ENCODE data around the gene LINGO1.

Gene LINGO1

DNA sequence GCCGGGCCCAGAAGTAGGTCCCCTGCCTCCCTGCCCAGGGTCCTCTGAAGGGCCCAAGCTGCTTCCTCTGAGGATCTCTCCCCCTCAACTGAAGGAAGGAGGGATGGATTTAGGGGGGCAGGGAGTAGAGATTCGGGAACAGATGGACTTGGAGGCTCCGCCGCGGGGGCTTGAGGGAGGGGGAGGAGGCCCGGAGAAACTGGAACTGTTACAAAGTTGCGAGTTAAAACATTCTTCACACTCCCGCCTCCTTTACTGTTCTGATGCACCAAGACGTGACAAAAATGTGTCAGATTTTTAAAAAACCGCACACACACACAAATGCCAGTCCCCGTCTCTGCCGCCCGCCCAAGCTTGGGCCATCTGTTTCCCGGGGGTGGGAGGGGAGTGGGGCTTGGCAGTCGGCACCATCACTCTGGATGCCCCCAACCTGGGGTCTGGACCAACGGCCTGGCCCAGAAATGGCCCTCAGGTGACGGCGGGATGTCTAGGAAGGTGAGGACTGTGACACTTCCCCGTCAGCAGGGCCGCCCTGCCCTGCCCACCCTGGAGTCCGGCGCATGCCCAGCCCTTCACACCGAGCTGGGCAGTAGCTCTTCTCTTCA is 25.0 kb upstream of the LINGO1 start:
- no peak for DNase-seq (ENCODE audit: low spot score)

DNA sequence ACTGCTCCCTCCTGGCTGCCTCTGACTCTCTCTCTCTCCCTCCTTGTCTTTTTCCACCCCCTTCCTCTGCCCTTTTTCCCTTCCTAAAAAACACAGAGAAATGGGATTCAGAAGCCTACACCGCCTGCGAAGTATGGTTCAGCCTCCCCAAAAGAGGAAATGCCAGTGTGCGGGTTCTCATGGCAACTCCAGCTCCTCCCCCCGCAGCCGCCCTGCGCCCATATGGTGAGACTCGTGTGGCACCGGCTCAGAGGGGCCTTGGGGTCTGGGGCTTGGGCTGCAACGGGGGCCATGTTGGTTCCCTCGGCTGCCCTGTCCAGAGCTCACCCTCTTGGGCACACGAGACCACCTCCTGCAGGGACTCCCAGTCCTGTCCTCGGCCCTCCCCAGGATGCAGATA is 23.6 kb upstream of the LINGO1 start:
- no peak for DNase-seq (ENCODE audit: low spot score)

DNA sequence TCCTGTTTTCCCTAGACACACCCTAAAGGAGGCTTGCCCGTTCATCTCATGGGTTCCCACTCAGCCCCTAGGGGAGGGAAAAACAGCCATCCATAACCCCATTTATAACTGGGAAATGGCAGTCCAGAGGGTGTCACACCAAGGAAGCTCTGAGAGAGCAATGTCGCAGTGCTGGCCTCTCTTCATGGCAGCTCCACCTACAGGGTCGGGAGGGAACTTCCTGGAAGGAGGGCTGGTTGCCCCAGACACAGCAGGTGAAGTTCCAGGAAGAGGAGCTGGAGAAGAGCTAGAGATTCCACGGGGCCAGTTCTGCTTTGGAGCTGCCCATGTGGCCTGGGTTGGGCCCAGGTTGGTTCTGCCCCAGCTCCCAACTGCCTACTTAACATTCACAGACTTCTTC is 22.3 kb upstream of the LINGO1 start:
- DNase-seq (ENCODE audit: low spot score) = no peak

DNA sequence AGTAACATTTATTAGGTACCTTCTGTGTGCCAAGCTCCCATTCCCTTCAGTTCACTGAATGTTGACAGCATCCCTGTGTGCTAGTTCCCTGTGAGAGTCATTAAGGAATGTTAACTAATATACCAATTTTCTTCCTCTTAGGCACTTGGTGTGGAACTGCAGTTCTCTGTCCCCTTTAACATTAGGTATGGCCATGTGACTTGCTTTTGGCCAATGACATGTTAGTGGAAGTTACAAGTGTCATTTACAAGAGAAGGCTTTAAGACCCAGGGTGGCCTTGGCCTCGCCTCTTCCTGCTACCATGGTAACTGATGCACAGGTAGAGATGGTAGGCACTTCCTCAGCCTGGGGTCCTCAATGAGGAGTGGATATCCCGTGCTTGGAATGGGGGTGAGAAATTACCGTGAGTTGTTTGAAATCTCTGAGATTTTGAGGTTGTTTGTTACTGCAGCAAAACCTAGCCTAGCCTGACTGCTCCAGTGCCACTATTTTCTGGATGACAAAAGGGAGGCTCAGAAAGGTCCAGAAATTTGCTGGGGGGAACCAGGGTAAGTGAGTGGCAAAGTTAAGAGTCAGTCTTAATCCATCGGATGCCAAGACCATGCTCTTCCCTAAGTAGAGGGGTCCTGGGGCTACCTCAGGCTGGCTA is 21.2 kb upstream of the LINGO1 start:
- DNase-seq (ENCODE audit: low spot score) = no peak

DNA sequence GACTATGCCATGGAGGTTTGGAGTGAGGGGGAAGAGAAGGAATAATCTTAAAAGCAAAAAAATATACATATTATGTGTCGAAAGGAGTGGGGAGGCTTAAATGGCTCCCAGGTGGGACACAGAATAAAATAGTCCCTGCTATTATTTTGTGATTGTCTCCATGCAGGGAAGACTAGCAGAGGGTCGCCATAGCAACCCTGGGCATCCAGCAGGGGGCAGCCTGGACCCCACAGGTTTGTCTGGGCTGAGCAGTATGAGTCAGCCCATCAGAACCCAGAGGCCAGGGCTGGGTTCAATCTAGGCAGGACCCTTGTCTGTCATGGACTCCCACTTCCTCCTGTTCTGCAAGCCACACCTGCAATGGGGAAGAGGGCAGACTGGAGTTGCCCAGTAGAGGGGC is 17.6 kb upstream of the LINGO1 start:
- DNase-seq (ENCODE audit: low spot score) = no peak

DNA sequence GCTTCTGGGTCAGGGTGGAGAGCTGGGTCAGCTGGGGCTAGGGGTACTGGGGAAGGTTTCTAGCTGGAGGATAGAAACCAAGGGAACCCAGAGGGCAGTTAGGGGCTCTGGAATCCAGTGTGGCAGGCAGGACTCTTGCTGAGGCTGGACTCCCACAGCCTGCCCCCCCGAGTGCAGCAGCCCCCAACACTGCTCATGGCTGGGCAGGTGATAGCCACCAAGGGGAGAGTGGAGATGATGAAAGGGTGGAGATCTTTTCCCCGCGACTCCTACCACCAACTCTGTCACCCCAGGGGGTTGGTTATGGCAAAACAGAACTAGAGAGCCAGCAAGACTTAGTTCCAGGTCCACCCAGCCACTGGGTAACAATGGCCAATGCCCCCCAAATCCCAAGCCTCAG is 16.9 kb upstream of the LINGO1 start:
- no peak for DNase-seq (ENCODE audit: low spot score)

DNA sequence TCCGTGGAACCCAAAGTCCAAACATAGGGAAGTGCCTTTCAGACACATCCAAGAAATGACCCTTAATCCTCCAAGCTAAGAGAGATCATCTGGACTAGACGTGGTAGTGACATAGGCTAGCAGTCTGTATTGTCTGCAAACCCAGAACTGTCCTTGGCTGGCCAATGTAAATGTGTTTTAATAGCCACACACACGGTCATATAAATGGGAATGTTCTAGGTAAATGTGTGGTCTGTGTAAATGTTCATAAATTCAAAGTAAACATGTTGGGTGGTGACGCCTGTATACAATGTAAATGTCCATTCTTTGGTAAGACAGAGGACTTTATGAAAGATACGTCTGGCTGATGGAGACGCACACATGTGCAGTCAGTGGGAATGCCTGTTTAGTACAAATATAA is 16.3 kb upstream of the LINGO1 start:
- DNase-seq (ENCODE audit: low spot score) = no peak

DNA sequence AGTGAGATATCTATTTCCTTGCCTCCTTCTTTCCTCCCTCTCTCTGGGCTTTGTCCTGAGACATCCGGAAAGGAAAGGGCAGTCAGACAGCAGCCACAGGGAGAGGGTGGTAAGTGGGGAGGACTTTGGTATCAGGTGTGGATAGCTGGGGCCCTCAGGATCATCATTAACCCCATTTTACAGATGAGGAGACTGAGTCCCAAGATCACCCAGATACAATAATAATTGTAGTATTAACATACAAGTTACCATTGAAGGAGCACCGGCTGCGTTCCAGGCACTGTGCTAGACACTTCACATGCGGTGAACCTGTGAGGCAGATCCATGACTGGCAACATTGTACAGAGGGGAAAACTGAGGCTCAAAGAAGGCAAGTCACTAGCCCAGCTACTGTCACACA is 15.2 kb upstream of the LINGO1 start:
- DNase-seq (ENCODE audit: low spot score) = no peak

DNA sequence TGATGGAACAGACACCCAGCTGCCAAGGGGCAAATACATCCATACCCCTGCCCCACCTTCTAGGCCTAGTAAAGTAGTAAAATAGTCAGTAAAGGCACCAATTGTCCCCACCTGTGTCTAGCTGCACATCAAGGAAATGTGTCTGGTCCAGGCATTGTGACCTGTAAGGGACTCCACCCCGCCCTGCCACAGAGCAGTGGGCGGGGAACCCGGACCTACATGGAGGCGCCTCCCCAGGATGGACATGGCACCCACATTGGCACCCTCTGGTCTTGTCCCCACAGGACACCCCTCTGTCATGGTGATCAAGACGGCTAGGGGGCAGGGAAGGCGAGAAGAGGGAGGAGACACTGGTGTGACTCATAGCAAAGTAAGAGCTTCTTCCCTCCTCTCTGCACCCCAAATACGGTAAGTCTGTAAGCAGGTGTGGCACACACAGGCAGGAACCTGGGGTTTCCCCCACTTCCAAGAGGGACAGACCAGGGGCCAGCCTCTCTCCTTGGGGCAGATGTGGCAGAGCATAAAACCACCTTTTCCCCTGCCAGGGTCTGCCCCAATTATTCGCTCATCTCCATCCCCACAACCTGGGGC is 13.5 kb upstream of the LINGO1 start:
- DNase-seq (ENCODE audit: low spot score) = no peak

DNA sequence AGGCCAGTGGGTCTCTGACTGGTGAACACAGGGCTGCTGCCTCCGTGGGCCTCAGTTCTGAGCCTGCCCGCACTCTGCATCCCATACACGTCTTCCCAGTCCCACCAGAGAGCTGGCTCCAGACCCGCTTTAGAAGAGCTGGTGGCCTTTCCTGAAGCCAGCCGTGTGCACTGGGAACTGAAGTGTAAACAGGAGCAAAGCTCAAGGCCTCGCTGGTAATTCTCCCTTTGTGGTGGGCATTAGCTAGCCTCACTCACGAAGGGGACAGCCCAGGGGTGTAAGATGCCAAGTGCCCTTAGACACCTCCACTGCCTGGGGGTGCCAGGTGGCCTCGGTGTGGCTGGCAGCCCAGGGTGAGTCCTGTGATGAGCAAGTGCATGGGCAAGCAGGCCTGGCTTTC is 12.9 kb upstream of the LINGO1 start:
- no peak for DNase-seq (ENCODE audit: low spot score)

DNA sequence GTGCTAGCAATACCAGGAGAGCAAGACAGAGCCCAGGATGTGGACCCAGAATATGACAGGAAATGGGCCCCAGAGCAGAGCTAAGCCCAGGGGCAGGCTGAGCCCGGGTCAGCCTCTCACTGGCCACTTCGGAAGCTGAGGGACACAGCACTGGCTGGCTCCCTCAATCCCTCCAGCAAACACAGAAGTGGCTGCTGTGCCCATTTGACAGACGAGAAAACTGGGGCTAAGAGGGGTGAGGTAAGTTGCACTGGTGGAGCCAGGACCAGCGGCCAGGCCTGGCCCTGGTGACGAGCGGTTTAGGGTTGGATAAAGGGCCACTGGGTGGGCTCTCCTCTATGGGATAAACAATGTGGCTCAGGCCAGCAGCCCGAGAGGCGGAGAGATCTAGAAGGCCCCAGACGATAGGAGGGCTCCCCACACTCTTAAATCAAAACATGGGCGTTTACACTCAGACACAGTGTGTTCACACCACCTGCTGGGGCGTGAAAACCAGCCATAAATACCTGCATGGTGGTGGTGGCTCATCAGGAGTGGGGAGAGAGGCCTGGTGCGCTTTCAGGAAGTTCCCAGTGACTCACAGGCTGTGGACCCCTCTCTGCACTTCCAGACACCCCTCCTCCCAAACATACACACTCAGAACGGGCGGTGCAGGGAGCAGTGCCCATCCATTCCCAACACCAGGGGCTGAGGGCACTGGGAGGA is 12.0 kb upstream of the LINGO1 start:
- no peak for DNase-seq (ENCODE audit: low spot score)

DNA sequence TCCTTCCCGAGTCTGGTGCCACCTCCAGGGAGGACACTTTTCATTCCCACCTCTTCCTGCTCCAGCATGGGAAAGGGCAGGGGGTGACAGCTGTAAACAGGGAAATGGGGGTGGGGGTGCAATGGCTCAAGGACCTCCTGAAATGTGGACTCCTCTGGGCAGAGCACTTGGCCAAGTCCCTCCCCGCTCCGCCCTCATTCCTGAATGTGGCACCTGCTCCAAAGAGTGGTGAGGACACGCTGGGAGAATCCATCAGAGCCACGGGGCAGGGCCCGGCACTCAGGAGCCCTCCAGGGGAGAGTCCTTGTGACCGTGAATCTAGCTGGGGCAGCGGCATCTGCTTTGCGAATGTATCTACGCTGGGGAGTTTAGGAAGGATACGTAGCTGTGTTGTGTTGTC is 11.1 kb upstream of the LINGO1 start:
- DNase-seq (ENCODE audit: low spot score) = no peak

DNA sequence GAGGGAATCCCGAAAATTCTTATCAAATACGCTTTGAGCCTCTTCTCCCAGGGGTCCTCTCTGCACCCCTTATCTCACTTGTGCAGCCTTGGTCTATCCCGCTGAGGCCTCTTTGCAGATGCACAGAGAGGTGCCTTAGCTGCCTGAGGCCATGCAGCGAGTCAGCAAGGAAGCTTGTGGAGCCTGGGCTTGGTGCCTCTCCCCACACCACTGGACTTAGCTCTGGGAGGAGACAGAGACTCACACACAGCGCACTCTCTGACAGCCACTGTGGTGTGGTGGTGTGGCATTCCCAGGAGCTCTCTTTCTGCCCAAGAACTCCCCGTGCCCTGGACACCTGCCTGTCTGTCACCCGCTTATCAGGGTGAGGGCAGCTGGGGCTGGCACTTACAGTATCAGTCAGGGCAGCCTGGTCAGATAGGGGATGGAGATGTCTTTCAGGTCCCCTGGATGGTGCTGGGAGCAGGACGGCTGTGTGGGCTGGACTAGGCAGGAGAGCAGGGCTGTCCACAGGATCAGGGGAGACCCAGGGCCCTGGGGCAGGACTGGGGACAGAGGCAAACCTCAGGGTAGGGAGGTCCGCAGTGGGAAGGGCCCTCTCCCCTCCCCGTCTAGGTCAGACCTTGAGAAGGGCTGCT is 10.2 kb upstream of the LINGO1 start:
- DNase-seq (ENCODE audit: low spot score) = no peak

DNA sequence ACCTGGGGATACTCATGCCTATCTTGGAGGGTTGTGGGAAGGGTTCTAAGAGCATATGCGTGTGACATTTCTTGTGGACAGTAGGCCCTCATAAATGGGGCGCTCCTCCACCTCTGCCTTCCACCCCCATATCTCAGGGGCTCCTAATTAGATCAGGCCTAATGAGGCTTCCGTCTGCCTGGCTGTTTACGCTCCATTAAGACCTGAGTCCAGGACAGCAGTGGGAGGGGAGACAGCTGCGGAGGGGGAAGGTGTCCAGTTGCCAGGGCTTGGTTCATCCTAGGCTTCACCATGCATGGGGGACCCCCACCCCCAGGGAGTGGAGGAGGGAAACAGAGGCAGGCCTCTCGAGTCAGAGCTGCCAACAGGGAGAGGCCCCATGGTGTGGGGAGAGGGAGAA is 9.3 kb upstream of the LINGO1 start:
- DNase-seq (ENCODE audit: low spot score) = no peak

DNA sequence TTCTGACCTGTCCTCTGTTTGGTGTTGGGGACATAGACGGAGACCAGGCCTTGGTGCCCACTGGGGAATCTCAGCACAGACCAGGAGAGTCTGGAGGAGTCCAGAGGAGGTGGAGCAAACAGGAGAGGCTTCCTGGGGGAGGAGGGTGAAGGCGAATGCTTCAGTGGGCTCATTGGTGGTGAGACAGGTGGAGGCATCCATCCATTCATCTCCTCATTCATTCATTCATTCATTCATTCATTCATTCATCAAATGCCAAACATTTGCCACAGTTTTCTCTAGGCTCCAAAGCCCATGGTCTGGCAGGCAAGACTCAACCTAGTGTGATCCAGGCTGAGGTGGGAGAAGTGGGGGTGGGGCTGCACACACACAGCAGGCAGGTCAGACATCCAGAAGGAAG is 7.9 kb upstream of the LINGO1 start:
- no peak for DNase-seq (ENCODE audit: low spot score)

DNA sequence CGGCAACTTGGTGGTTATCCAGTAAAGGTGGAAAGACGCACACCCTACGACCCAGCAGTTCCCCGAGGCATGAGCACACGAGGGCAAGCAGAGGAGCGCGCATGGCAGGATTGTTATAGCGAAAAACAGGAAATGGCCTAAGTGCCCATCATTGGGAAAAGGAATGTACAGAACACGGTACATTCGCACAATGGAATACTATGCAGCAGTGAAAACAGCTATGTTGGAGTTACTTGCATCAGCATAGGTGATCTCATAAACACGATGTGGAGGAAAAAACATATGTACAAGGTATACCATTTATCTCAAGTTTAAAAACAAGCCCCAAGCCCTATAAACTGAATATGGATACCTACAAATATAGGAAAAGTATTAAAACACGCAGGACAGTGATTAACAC is 6.7 kb upstream of the LINGO1 start:
- no peak for DNase-seq (ENCODE audit: low spot score)

DNA sequence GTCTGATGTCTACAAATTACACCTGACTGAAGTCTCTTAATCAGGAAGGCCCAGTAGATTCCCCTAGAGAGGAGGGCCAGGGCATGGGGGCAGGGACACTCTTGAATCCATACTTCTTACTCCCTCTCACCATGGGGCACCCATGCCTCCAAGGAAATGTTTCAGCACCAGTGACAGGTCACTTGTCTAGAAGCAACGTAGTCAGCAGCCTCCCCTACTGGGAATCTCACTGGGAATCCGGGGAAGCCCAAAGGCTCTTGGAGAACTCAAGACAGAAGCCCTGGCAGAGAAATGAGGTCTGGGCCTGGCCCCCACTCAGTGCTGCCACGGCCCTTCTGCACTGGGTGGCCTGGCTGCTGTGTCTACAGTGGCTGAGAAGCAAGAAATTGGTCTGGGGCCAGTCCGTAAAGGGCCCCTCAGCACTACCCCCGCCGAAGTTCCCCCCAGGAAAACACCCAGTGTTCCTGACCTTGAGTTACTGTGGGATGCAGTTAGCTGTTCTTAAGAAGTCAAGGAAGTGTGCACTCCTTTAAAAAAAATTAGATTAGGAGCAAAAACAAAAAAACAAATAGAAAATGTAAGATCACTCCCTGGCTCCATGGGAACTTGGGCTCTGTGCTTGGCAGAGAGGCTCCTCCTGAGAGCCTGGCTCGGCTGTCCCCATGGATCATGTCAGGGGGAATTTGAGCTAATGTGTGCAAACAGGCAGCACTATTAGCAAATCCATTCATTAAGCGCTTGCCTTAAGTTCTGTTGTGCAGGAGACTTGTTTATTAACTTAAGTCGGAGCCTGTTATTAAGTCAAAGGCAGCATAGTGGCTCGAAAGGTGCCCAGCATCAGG is 5.4 kb upstream of the LINGO1 start:
- DNase-seq (ENCODE audit: low spot score) = no peak

DNA sequence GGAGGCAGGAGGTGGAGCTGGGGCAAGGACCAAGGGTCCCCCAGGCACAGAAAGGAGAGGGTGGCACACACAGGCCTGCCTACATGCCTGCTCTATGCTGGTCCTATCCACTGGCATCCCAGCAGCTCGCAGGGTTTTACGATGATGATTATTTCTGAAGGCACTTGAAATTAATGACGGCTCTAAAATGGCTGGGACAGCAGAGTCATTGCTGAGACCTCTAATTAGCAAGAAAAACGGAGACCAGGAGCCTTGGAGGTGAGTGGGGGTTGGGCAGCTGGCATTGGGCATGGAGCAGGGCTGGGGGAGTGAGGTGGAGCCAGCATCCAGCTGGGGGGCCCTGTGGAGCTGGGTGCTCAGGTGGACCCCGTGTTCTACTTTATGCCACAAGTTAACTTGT is 3.5 kb upstream of the LINGO1 start:
- DNase-seq (ENCODE audit: low spot score) = no peak

DNA sequence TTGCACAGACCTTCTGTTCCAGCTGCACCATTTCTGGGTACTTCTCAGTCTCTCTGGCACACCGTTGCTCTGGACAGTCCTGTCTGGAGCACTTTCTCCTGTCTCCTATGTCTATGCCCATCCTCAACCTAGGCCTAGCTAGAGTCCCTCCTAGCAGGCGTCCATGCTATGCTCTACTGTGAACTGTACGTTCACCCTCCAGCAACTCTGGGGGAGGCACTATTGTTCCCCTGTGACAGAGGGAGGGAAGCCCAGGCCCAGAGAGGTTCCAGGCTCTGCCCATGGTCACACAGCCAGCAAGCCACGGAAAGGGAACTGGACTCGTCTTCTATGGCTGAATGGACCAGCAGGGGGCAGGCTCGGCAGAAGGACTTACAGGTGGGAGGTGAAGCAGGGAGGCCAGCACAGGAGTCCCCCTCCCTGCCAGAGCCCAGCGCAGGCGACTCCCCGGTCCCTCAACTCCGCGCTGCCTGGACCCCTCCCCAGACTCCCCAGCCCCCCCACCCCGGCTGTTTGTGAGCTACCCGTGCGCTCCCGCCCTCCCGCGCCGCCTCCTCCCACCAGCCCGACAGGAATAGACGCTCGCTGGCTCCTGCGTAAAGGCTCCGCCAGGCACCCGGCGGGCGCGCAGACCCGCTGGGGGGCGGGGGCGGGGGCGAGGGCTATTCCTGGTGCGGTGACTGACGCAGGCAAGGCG is 1.7 kb upstream of the LINGO1 start:
- peak; percentile 48 for DNase-seq (ENCODE audit: low spot score)

DNA sequence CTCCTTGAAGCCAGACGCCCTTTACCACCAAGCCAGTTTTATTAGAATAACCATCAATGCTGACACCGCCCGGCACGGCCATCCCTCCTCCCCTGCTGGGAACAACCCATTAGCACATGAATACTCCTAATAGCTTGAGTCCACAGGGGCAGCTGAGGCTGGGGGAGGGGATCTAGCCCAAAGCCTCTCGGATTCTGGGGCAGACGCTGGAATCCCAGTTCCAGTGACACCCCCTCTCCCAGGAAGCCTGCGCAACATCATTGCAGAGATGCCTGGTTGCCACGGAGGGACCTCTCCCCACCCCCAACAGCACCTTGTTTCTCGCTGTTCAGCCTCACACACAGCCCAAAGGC is 1.2 kb upstream of the LINGO1 start:
- DNase-seq (ENCODE audit: low spot score) = no peak

DNA sequence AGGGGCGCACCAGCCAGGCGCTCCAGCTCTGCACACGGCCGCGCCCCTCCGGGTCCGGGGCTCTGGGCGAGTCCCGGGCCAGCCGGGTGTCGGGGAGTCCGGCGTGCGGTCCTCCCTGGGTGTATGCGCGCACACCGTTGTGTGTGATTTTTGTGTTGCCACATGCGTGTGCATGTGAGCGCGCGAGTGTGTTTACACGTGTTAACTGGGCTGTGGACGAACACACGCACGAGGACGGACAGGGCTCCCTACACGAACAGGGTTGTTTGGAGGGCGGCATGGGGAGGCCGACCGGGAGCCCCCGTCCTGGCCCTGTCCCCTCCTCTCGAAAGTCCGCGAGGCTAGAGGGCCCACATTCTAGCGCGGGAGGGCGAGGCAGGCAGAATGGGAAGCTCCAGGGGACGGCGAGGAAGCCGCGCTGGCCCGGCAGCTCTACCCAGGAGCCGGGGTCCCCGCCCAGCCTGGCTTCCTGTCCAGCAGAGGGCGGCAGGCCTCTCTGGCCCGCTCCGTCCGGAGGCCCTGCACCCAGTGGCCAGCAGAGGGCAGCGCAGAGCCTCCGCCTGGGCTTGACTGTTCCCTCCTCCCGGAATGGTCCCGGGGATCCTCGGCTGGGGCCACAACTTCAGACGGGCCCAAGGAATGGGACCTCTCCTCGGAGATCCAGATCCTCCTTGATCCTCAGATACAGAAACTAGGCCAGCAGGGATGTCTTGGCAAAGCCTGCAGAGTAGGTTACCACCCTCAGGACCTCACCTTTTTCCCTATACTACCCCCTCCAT is 611 bp upstream of the LINGO1 start:
- DNase-seq (ENCODE audit: low spot score) = peak; percentile 96
